Regular cardiac myocyte (primary cell): ENCODE results near the gene HOXC13. TPM values are rescaled to one million over a fixed set of nuclear protein-coding genes. Genes with fewer than 3 reads are reported as not detected.

ENCODE experiments used
- total RNA-seq: library from RNA; depleted of rRNA; stranded (reverse); fragments of >200 nt; gene quantifications from 2 replicates; pipeline ENCODE4 v1.2.3, GENCODE V29; 2014

Gene HOXC13, protein sequence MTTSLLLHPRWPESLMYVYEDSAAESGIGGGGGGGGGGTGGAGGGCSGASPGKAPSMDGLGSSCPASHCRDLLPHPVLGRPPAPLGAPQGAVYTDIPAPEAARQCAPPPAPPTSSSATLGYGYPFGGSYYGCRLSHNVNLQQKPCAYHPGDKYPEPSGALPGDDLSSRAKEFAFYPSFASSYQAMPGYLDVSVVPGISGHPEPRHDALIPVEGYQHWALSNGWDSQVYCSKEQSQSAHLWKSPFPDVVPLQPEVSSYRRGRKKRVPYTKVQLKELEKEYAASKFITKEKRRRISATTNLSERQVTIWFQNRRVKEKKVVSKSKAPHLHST
- total RNA-seq = under 0.01 TPM in 1 of 2 replicates, not detected in the other

GRCh38 chr12:53938326-53939140, at the start of gene HOXC13:
Gene HOXC13 (plus strand): TSS chr12:53938831. CDS start chr12:53938907, 76 bp downstream.

DNA sequence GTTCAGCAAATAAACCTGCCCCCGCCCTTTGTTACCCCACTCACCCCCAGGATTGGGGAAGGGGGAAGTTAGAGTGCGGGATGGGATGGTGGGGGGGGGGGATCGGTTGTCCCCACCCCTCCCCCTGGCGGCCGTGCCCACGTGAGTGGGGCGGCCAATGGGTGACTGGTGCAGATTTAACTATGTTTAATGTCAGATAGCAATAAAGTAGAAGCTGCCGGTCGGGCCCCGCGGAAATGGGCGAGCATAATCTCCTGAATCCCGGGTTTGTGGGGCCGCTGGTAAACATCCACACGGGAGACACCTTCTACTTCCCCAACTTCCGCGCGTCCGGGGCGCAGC, 16.0 kb downstream of the HOXC13 start, which contains the start of gene HOXC12:
TSS of gene HOXC12 (plus strand) at position 210 of the 342 bp plus-strand sequence. CDS start at position 237, 27 bp downstream.

GRCh38 chr12:53972722-53973235, 34.1 kb downstream of the HOXC13 start, which contains the start of gene HOXC11:
Gene HOXC11 (plus strand): TSS chr12:53973126. CDS start chr12:53973242, 116 bp downstream.

GRCh38 chr12:53974084-53975063, 35.7 kb downstream of the HOXC13 start, which contains the start of gene HOTAIR:
Gene HOTAIR (minus strand): TSS chr12:53974954.

GRCh38 chr12:53984901-53985691, 46.5 kb downstream of the HOXC13 start, which contains the start of gene HOXC10:
Gene HOXC10 (plus strand): TSS chr12:53985146. CDS start chr12:53985260, 114 bp downstream.

Other genes starting within 250 kb of the HOXC13 start
- 45.4 and 142 TPM in 2 replicates for gene CALCOCO1, start 211.4 kb upstream of the HOXC13 start, total RNA-seq
- gene CISTR, start 186.9 kb upstream of the HOXC13 start, total RNA-seq = not detected in 2 replicates
- not detected in 2 replicates for gene HOXC12, start 16.1 kb downstream of the HOXC13 start, total RNA-seq
- gene HOXC11, start 34.3 kb downstream of the HOXC13 start, total RNA-seq = not detected in 2 replicates
- gene HOTAIR, start 36.1 kb downstream of the HOXC13 start, total RNA-seq = not detected in 2 replicates
- not detected in 2 replicates for gene HOXC10, start 46.3 kb downstream of the HOXC13 start, total RNA-seq
- gene HOXC9, start 61.3 kb downstream of the HOXC13 start, total RNA-seq = under 0.01 TPM in 1 of 2 replicates, not detected in the other
- 0.19 TPM in 1 of 2 replicates, not detected in the other for gene HOXC8, start 70.2 kb downstream of the HOXC13 start, total RNA-seq
- under 0.01 and 0.19 TPM in 2 replicates for gene HOXC6, start 89.6 kb downstream of the HOXC13 start, total RNA-seq
- under 0.01 TPM in 1 of 2 replicates, not detected in the other for gene HOXC5, start 94.2 kb downstream of the HOXC13 start, total RNA-seq
- 0.19 TPM in 1 of 2 replicates, not detected in the other for gene HOXC4, start 115.0 kb downstream of the HOXC13 start, total RNA-seq